Nephron (organoid): ENCODE data around the gene CAB39.

Experiments used
- H3K27ac Mint-ChIP-seq, 3 experiments: 2 replicates each; pipeline ENCODE4 v1.8.0; 2020; ENCODE audit warnings: mixed read lengths in 3 of 3, mild to moderate bottlenecking in 2 of 3, moderate library complexity in 1 of 3
- H3K27me3 Mint-ChIP-seq: 2 replicates; pipeline ENCODE4 v1.8.0; 2021; ENCODE audit warnings: low read depth, mild to moderate bottlenecking, moderate library complexity, mixed read lengths
- H3K36me3 Mint-ChIP-seq: 2 replicates; pipeline ENCODE4 v1.8.0; 2020; ENCODE audit warnings: low read depth, mixed read lengths
- H3K4me1 Mint-ChIP-seq: 2 replicates; pipeline ENCODE4 v1.8.0; 2020; ENCODE audit warnings: mixed read lengths
- H3K4me3 Mint-ChIP-seq, 3 experiments: 2 replicates each; pipeline ENCODE4 v1.8.0; 2020; ENCODE audit warnings: mild to moderate bottlenecking in 3 of 3, mixed read lengths in 3 of 3, moderate library complexity in 2 of 3
- H3K9me3 Mint-ChIP-seq: 2 replicates; pipeline ENCODE4 v1.8.0; 2020; ENCODE audit warnings: mixed read lengths
- CTCF ChIP-seq, 3 experiments: fragments of 200-600 bp; sonication (generic); IDR thresholded peaks; one replicate each; pipeline ENCODE4 v1.5.0; 2021; ENCODE audit warnings: antibody characterized with exemption in 3 of 3; ENCODE audit not compliant: unreplicated experiment in 3 of 3

The CAB39 gene

GRCh38 chr2:230691005-230691647 lies 21.5 kb upstream of the CAB39 start:
- Mint-ChIP-seq H3K9me3 (no peaks in the 10 kb centered on the region), H3K27ac (peak overlapping the region in 2 of 3 experiments; percentile 6 to 54), H3K36me3 (no peaks in the 10 kb centered on the region), H3K27me3 (no peaks in the 10 kb centered on the region), H3K4me1 (peaks cover 25% of the 10 kb centered on the region), H3K4me3 (no peak overlapping the region)
- no peak for TF ChIP-seq CTCF (IDR thresholded peaks at IDR 0.05; ENCODE audit: unreplicated experiment in 3 of 3)

GRCh38 chr2:230692760-230693159 lies 19.9 kb upstream of the CAB39 start:
- Mint-ChIP-seq H3K4me1 (peaks cover 19% of the 10 kb centered on the region), H3K9me3 (no peaks in the 10 kb centered on the region), H3K4me3 (no peak overlapping the region), H3K27me3 (no peaks in the 10 kb centered on the region), H3K27ac (no peak overlapping the region), H3K36me3 (no peaks in the 10 kb centered on the region)
- no peak for TF ChIP-seq CTCF (IDR thresholded peaks at IDR 0.05; ENCODE audit: unreplicated experiment in 3 of 3)

GRCh38 chr2:230693411-230693810 lies 19.2 kb upstream of the CAB39 start:
- TF ChIP-seq CTCF (IDR thresholded peaks at IDR 0.05; ENCODE audit: unreplicated experiment in 3 of 3) = no peak
- no peaks in the 10 kb centered on the region for H3K27me3 Mint-ChIP-seq
- H3K4me3 Mint-ChIP-seq = no peak overlapping the region
- H3K4me1 Mint-ChIP-seq = peaks cover 13% of the 10 kb centered on the region
- no peaks in the 10 kb centered on the region for H3K36me3 Mint-ChIP-seq
- H3K27ac Mint-ChIP-seq = no peak overlapping the region
- H3K9me3 Mint-ChIP-seq = no peaks in the 10 kb centered on the region

GRCh38 chr2:230694241-230694640 lies 18.4 kb upstream of the CAB39 start:
- no peaks in the 10 kb centered on the region for H3K36me3 Mint-ChIP-seq
- peaks cover 12% of the 10 kb centered on the region for H3K4me1 Mint-ChIP-seq
- H3K27ac Mint-ChIP-seq = no peak overlapping the region
- H3K27me3 Mint-ChIP-seq = no peaks in the 10 kb centered on the region
- no peak for TF ChIP-seq CTCF (IDR thresholded peaks at IDR 0.05; ENCODE audit: unreplicated experiment in 3 of 3)
- no peaks in the 10 kb centered on the region for H3K9me3 Mint-ChIP-seq
- H3K4me3 Mint-ChIP-seq = no peak overlapping the region

GRCh38 chr2:230695551-230695950 lies 17.1 kb upstream of the CAB39 start:
- Mint-ChIP-seq H3K36me3 (no peaks in the 10 kb centered on the region), H3K27me3 (peaks cover under 1% of the 10 kb centered on the region), H3K4me3 (no peak overlapping the region), H3K27ac (no peak overlapping the region), H3K4me1 (peaks cover 6% of the 10 kb centered on the region), H3K9me3 (no peaks in the 10 kb centered on the region)
- TF ChIP-seq CTCF (IDR thresholded peaks at IDR 0.05; ENCODE audit: unreplicated experiment in 3 of 3) = no peak

GRCh38 chr2:230696670-230697069 lies 16.0 kb upstream of the CAB39 start:
- no peak for TF ChIP-seq CTCF (IDR thresholded peaks at IDR 0.05; ENCODE audit: unreplicated experiment in 3 of 3)
- no peak overlapping the region for H3K4me3 Mint-ChIP-seq
- no peaks in the 10 kb centered on the region for H3K4me1 Mint-ChIP-seq
- no peaks in the 10 kb centered on the region for H3K9me3 Mint-ChIP-seq
- no peaks in the 10 kb centered on the region for H3K36me3 Mint-ChIP-seq
- no peak overlapping the region for H3K27ac Mint-ChIP-seq
- peaks cover 5% of the 10 kb centered on the region for H3K27me3 Mint-ChIP-seq
